CD4-positive, alpha-beta T cell treated with Interleukin-4 for 1 hour (primary cell): ENCODE data around the gene ECT2L.

Experiments
- DNase-seq, 2 donors: peaks; one replicate each; pipeline ENCODE4 v3.0.0-alpha.2; 2020 to 2022

Gene ECT2L

GRCh38 chr6:138795809-138796603 is at the start of gene ECT2L:
Gene ECT2L (plus strand): TSS chr6:138796087. CDS start chr6:138813275, 17,188 bp downstream.
- no peak for DNase-seq

DNA sequence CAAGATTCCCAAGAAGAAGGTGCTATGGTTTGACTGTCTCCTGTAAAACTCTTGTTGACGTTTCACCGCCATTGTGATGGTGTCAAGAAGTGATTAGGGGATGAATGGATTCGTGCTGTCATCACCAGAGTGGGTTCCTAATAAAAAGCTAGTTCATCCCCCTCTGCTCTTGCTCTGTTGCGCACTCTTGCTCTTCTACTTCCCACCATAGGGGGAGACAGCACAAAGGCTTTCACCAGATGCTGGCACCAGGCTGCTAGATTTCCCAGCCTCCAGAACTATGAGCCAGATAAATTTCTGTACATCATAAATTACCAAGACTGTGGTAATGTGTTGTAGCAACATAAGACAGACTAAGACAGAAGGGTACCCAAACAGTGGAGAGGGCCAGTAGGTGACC is 43.9 kb upstream of the ECT2L start:
- no peak for DNase-seq

- DNase-seq: no peak
These were observed 38.8 kb upstream of the ECT2L start for GRCh38 chr6:138757136-138757535.

DNA sequence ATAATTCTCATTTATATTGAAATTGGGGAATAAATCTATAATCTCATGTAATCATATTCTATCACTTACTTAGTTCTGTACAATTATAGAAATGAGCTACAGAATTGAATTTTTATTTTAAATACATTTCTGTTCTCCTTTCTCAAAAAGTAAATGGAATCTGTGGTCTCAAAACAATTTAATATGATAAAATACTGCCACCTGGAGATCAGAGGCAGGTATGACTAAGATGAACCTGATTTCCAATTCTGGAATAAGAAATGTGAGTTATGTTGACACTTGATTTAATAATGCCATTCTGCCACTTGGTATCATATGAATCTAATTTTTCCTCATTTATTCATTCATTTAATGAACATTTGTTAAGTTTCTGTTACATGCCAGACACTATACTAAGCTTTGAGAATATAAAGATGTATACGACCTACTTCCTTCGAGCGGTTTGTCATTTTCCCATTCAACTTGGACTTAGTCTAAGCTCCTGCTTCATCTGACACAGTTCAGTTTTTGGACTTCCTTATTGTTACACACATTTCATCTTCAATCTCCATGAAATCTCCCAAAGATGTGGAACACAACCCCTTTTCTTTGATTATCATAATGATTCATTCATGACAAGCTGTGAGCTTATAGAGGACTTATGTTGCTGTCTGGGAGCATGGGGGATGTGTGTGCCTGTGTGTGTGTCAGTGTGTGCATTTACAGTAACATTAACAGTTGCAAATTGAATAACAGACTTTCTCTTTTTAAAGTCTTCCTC is 29.8 kb upstream of the ECT2L start:
- peak in 1 of 2 donors; percentile 54 for DNase-seq

- DNase-seq: no peak
These were observed 26.7 kb upstream of the ECT2L start for GRCh38 chr6:138769102-138769676.

DNA sequence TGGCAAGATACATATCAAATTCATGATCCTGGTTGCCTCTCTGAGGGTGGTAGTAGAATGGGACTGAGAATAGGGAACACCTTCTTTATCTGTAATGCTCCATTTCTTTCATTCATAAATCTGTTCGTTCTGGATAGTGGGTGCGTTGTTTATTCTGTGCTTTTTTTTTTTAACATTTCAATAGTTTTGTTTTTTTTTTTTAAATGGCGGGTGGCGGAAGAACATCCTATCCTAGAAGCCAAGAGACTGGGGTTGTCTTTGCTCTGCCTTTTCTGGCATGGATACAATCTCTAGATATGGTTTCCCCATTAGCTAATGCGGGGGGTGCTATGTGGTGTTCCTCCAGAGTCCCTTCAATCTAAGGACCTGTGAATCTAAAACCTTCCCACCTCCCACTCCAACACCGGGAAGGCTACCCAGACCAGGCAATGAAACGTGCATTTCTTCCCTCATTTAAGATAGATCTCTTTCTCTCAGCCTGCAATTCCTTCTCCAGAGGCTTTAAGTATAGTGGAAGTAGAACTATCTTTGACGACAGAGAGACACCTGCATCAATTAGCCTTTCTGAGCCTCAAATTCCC is 23.2 kb upstream of the ECT2L start:
- no peak for DNase-seq

GRCh38 chr6:138773177-138774091 is 22.5 kb upstream of the ECT2L start, which contains the start of gene CCDC28A:
Gene CCDC28A (plus strand): TSS chr6:138773769. CDS start chr6:138776121, 2,352 bp downstream.
- DNase-seq: peak; percentile 95

DNA sequence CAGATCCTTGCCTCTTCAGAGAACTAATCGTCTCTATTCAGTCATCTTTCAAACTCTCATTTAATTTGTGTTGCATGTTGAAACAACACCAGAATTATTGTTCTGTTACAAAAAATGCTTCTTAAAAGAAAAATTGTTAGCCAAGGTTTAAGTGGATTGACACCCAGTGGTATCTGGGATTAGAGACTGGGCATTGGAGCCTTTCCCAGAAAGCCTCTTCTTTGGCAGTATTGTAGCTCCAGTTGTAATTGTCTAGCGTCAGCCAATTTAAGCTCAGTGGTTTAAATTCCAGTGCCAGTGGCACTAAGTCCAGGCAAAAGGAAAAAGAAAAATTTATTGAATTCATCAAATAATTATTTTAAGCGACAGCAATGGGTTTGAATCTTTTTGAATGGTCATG is 21.5 kb upstream of the ECT2L start:
- DNase-seq: no peak

DNA sequence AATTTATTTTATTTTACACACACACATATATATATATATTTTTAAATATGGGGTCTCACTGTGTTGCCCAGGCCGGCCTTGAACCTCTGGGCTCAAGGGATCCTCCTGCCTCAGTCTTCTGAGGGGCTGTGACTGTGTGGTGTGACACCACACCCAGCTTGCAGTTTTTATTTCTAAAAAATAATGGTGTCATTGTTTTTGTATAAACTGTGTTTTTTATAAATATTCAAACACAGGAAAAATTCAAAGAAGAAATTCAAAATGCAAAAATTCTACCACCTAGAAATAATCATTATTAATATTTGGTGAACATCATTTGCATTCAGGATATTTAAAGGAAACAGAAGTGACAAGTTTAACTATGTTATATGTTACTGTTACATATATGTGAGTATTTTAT is 19.2 kb upstream of the ECT2L start:
- DNase-seq: no peak

- DNase-seq: no peak
These were observed 17.6 kb upstream of the ECT2L start for GRCh38 chr6:138778331-138778730.

GRCh38 chr6:138782243-138782642 is 13.6 kb upstream of the ECT2L start:
- no peak for DNase-seq

DNA sequence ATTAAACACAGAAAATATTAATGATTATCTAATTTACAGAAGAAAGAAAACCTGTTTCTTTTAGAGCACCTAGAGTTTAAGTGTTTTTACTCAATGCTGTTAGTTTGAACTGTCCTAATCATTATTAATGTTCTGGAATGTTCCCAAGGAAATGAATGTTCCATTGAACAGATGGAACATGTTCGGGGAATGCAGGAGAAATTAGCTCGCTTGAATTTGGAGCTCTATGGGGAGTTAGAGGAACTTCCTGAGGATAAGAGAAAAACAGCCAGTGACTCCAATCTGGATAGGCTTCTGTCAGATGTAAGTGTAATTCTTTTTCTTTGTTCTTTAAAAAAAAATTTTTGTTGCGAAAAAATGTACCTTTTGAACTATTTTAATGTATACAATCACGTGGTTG is 10.8 kb upstream of the ECT2L start:
- DNase-seq: no peak

DNA sequence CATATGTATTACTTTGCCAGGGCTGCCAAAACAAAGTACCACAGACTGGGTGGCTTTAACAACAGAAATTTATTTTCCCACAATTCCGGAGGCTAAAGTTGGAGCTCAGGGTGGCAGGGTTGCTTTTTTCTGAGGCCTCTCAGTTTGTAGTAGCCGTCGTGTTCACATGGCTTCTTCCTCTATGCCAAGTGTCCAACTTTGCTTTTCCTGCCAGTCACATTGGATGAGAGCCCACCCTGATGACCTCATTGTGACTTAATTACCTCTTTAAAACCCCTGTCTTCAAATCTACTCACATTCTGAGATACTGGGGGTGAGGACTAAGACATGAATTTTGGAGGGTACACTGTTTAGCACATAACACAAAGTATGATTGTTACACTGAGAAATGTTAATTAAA is 9.9 kb upstream of the ECT2L start:
- DNase-seq: no peak

DNA sequence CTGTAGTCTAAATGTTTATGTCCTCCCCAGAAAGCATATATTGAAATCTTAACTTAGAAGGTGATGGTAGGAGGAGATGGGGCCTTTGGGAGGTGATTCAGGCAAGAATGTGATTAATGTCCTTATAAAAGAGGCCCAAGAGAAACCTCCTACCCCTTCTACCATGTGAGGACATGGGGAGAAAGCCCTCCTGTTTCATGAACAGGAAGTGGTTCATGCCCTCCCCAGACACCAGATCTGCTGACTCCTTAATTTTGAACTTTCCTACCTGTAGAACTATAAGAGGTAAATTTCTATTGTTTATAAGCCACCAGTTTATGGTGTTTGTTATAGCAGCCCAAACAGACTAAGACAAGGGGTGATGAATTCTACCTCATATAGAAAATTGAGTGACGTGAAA is 8.7 kb upstream of the ECT2L start:
- no peak for DNase-seq

- DNase-seq: no peak
These were observed 884 bp downstream of the ECT2L start for GRCh38 chr6:138796771-138797170.

DNA sequence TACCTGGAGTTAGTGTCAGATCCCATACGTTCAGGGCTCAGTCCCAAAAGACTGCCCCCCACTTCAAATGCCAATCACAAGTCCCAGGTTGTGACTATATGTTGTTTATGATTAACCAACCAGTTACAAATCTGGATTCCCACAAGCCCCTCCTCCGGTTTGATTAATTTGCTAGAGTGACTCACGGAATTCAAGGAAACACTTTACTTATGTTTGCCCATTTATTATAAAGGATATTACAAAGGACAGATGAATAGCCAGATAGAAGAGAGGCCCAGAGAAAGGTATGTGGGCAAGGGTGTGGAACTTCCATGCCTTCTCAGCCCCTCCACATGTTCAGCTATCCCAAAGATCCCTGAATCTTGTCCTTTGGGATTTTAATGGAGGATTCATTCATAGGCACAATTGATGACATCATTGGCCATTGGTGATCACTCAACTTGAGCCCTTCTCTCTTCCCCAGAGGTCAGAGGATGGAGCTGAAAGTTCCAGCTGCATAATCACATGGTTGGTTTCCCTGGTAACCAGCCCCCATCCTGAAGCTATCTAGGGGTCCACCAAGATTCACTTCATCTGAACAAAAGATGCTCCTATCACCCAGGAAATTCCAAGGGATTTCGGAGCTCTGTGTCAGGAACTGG is 2.0 kb downstream of the ECT2L start:
- no peak for DNase-seq

DNA sequence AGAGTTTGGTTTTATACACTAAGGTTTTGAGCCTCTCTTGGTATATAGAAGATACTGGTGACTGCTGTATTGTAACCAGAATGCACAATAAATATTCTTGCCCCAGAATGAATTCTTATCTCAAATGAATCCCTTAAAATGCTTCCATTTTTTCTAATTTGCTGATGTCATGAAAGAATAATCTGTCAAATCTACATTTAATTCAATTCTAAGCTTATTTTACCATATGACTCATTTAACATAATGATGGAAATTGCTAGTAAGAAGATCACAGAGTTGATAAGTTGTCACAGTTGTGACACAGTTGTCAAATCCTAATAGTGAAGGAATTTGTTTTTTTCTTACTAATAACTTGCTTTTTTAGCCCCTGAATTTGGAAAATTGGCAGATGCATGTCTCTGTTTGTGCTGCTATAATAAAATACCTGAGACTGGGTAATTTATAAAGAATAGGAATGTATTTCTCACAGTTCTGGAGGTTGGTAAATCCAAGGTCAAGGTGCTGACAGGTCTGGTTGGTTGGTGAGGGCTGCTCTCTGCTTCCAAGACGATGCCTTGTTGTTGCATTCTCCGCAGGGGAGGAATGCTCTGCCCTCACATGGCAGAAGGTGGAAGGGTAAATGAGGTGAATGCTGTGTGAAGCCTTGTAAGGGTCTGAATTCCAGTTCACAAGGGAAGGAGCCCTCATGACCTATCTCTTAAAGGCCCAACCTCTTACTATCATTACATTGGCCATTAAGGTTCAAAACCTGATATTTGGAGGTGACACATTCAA is 4.7 kb downstream of the ECT2L start:
- DNase-seq: no peak

DNA sequence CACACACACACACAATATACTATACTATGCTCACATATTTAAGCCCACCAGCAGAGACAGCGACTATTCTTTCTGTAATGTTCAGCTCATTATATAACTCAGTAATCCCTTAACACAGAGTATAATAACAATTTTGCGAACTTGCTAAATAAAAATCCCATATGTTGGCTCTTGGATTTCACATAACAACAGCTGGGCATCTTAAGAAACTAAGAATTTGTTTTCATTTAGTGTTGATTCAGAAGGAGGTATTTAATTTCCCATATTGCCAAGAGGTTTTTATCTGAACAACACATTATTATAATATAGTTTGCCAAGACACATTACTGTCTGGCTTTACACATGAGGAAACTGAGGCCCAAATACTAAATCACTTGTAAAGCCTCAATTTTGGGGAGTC is 7.4 kb downstream of the ECT2L start:
- DNase-seq: no peak

- no peak for DNase-seq
These were observed 8.0 kb downstream of the ECT2L start for GRCh38 chr6:138803861-138804260.

GRCh38 chr6:138805016-138805765 is 9.3 kb downstream of the ECT2L start:
- no peak for DNase-seq
